GM12873 (cell line): ENCODE results near the gene KRT86.

Experiments
- TF ChIP-seq, protein P1 (sequence below): IDR thresholded peaks from 2 replicates; pipeline ENCODE4 v1.5.1; 2012; ENCODE audit warnings: low read depth, mild to moderate bottlenecking, moderate library complexity, low read length, control low read depth; ENCODE audit not compliant: insufficient read depth; ENCODE audit errors: missing control alignments

KRT86 gene

DNA sequence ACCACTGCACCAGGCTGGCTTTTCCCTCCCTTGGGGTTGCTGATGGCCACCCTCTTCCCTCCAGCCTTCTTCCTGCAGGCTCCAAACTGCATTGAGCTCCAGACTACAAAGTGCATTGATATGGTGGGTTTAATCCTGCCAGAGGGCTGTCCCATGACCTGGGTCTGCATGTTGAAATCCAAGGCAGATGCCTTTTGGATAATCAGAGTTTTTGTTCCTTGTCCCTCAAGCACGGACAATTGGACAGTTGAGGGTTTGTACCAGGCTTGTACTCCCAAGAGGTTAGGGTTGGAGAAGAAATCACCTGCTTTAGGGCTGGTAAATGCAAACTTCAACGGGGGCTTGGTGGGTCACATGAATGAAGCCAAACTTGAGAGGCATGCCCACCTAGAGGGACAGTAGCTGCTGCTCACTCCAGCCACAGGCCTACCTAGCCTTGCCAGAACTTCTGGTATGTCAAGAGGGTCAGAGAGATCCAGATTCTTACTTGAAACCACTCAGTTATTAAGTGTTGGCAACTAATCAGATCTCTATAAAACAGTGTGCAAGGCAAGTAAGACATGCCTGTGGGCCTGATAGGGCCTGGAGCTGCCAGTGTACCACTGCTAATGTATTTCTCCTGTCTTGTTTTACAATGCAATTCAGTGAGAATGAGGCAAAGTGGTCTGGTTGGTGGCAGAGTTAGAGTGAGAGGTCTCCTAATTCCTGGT, 68.5 kb downstream of the KRT86 start:
- TF ChIP-seq, protein P1, sequence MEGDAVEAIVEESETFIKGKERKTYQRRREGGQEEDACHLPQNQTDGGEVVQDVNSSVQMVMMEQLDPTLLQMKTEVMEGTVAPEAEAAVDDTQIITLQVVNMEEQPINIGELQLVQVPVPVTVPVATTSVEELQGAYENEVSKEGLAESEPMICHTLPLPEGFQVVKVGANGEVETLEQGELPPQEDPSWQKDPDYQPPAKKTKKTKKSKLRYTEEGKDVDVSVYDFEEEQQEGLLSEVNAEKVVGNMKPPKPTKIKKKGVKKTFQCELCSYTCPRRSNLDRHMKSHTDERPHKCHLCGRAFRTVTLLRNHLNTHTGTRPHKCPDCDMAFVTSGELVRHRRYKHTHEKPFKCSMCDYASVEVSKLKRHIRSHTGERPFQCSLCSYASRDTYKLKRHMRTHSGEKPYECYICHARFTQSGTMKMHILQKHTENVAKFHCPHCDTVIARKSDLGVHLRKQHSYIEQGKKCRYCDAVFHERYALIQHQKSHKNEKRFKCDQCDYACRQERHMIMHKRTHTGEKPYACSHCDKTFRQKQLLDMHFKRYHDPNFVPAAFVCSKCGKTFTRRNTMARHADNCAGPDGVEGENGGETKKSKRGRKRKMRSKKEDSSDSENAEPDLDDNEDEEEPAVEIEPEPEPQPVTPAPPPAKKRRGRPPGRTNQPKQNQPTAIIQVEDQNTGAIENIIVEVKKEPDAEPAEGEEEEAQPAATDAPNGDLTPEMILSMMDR, result no peak

DNA sequence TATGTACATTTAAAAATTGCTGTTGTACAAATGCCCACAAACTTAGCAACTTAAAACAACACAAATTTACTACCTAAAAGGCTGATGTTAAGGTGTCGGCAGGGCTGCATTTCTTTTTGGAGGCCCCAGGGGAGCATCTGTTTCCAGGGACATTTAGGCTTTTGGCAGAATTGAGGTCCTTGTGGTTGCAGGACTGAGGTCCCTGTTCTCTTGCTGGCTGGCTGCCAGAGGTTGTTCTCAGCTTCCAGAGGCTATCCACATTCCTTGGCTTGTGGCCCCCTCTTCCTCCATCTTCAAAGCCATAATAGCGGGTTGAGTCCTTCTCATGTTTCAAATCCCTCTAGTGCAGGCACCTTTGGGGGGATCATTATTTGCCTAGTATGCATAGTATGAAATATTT, 69.1 kb downstream of the KRT86 start:
- TF ChIP-seq, protein P1, result no peak

DNA sequence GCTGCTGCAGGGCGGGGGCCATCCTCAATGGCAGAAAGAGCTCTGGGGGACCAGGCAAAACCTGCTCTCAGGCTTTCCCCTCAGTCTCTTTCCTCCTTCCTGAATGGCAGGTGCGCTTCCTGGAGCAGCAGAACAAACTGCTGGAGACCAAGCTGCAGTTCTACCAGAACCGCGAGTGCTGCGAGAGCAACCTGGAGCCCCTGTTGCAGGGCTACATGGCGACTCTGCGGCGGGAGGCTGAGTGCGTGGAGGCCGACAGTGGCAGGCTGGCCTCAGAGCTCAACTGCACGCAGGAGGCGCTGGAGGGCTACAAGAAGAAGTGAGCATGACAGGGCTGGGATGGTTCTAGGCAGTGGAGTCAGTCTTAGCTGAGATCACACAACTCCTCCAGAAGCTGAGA, 69.7 kb downstream of the KRT86 start:
- TF ChIP-seq, protein P1, result no peak

DNA sequence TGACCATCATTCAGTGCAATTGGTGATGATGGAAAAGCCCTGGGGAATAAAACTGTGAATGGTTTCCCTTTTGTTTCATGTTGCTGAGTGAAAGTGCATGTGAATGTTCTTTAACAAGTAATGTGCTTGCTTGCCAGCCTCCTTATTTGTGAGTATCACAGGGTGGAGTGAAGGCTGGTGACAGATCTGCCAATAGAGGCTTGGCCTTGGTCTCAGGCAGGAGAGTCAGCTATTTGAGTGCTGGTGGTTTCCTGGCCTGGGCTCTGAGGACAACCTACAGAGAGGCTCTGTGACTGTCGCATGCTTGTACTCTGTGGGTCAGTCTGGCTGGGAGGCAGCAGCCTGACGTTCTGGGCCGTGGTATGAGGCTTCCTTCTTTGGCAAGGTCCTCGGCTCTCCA, 72.1 kb downstream of the KRT86 start:
- TF ChIP-seq, protein P1, result no peak

DNA sequence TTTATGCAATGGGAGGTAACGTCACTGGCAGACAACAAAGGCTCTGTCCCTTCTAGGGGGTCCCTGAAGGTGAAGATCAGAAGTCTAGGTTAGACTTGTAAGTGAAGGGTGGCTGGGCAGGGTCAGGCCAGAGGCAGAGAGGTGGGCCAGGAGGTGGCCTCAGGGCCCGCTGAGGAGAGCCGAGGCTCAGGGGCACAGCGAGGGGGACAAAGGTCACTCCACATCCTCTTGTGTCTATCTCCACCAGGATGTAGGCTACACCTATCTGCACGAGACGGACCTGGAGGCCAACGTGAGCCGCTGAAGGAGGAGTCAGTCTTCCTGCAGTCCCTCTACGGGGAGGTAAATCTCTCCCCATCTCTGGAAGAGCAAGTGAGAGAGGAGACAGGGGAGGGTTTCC, 72.6 kb downstream of the KRT86 start:
- TF ChIP-seq, protein P1, result no peak

DNA sequence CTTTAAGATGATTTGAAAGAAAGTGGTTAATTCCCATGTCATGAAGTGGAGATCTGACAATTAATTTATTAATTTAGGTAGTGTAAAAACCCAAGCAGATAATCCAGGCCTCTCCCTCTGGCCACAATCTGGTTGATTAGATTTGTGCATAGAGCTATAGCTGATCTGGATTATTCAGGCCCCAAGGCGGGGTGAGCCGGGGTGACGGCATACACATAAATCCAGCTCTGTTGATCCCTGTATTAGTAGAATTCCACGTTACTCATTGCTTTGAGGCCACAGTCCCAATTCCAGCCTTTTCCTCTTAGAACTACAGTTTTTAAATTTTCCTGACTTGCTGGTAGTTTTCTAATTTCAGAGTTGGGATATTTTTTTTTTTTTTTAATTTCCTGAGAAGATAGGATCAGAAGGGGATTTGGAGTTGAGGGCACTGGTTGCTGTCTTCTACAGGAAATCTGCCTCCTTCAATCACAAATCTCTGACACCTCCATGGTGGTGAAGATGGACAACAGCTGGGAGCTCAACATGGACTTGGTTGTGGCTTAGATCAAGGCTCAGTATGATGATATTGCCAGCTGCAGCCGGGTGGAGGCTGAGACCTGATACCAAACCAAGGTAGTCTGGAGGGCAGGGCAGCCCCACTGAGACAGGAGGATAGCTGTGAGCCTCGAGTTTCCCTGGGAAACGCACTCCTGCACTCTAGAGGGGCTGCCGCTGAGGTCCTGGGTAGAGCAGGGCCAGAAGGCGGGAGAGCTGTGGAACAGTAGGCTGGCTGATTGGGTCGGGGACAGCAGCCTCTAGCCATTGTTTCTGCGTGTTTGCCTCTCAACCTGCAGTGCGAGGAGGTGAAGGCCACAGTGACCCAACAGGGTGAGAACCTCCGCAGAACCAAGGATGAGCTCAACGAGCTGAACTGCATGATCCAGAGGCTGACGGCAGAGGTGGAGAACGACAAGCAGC, 73.4 kb downstream of the KRT86 start:
- TF ChIP-seq, protein P1, result no peak

DNA sequence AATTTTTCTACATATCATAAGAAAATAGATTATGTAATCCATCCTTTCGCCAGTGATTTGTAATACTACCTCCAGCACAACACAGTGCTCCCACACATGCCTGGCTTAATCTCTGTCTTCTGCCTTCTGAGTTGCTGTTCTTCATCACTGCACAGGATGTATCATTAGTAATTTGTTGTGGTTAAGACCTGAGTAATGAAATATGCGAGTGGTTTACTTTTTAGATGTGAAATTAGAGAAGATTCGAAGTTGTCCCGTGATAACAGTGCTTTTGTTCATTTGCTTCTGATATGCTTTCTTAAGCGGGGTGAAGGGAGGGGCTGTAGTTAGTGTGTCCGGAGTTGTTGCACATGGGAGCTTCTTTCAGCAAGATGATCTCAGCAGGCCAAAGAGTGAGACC, 74.8 kb downstream of the KRT86 start:
- TF ChIP-seq, protein P1, result no peak
